GM10266 (cell line): ENCODE measurements around the gene BCL2L15.

Experiments used
- DNase-seq: peaks from one replicate; pipeline ENCODE4 v3.0.0; 2012; ENCODE audit errors: extremely low spot score
- TF ChIP-seq, protein P1 (sequence below): IDR thresholded peaks from 2 replicates; pipeline ENCODE4 v1.5.1; 2012; ENCODE audit warnings: mild to moderate bottlenecking, low read depth; ENCODE audit not compliant: control insufficient read depth, insufficient read depth; ENCODE audit errors: missing control alignments

Gene BCL2L15

DNA sequence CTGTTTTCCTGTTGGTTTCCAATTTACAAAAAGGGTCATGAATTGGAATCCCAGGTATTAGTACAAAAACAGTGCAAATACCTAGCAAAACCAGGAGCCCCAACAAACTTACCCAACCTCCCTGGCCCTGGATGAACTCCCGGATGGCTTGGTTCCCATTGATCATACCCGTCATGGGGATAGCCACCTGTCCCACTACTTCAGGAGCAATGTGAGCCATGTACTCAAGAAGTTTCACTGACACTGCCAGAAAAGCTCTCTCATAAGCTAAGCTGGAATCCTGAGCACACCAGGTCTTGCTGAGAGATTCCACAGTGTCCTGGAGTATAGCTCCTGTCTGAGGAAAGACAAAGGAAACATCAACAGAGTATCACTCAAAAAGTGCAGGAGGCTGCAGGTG, 5.7 kb downstream of the BCL2L15 start:
- TF ChIP-seq, protein P1, sequence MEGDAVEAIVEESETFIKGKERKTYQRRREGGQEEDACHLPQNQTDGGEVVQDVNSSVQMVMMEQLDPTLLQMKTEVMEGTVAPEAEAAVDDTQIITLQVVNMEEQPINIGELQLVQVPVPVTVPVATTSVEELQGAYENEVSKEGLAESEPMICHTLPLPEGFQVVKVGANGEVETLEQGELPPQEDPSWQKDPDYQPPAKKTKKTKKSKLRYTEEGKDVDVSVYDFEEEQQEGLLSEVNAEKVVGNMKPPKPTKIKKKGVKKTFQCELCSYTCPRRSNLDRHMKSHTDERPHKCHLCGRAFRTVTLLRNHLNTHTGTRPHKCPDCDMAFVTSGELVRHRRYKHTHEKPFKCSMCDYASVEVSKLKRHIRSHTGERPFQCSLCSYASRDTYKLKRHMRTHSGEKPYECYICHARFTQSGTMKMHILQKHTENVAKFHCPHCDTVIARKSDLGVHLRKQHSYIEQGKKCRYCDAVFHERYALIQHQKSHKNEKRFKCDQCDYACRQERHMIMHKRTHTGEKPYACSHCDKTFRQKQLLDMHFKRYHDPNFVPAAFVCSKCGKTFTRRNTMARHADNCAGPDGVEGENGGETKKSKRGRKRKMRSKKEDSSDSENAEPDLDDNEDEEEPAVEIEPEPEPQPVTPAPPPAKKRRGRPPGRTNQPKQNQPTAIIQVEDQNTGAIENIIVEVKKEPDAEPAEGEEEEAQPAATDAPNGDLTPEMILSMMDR: no peak
- DNase-seq: no peak

DNA sequence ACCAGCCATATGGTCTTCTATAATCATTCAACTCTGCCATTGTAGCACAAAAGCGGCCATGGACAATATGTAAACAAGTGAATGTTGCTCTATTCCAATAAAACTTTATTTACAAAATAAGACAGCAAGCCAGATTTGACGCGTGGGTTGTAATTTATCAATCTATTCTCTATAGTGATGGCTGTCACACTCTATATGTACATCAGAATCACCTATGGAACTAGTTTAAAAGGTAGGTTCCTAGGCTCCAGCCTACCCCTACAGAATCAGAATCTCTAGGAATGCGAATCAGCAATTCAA, 7.7 kb downstream of the BCL2L15 start:
- TF ChIP-seq, protein P1: no peak
- no peak for DNase-seq

DNA sequence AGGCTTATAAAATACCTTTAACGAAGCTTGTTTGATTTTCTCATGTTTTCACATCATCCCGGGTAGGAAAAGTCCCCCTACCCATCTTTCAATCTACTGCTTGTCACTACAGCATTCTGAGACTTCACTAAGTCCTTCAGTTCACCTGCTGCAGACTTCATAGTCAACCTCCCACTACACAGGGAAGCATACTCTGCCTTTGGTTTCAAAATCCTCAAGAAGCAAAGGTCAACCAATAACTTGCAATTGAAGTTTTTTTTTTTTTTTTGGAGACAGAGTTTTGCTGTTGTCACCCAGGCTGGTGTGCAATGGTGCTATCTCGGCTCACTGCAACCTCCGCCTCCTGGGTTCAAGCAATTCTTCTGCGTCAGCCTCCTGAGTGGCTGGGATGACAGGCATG, 11.2 kb downstream of the BCL2L15 start:
- TF ChIP-seq, protein P1: no peak
- DNase-seq: no peak

DNA sequence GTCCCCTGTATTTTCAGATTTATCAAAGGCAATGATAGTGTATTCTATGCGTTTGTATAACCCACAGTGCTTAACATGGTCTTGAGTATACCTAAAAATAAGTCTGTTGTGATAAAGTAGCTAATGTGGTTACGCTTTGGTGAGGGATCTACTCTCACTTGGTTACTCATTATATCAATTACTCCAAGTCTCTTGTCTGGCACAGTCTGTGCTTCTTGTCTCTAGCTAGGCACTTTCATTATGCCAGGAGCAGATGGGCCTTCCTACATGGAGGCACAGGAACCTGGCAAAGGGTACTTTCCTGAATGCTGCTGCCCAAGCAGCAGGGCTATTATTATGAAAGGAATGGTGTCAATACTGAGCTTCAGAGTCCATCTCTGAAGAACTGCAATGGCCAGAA, 11.7 kb downstream of the BCL2L15 start:
- TF ChIP-seq, protein P1: no peak
- no peak for DNase-seq

DNA sequence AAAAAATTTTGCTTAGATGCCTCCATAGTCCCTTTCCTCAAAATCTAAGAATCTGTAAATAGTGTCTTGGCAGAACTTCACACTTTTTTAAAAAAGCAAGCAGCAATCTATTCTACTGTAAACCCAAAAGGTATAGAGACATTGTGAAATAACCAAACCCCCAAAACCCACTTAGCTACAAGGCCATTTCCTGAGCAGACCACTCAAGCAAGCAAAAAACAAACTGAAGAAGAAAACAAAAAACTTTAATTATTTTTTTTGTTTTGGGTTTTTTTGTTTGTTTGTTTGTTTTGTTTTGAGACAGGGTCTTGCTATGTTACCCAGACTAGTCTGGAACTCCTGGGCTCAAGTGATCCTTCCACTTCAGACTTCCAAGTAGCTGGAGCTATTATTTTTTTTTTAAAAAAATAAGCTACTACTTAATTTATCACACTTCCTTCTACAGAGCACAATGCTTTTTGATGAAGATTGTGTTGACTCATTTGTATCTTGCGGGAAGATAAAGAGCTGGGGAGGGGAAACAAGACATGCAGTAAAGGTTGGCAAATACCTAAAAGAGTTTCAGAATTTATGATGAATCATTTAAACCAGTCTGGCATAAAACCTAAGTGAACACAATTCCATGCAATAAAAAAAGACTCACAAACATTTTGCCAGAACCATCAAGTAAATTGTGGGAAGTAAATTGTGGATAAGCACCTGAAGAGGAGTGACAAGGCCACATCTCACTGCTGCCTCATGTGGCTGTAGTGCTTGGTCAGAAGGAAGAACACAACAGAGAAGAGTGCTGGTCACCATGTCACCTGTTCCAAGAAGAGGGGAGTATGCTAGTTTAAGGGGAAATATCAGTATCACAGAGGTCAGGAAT, 13.1 kb downstream of the BCL2L15 start:
- TF ChIP-seq, protein P1: peak; percentile 58
- DNase-seq: peak; percentile 15

DNA sequence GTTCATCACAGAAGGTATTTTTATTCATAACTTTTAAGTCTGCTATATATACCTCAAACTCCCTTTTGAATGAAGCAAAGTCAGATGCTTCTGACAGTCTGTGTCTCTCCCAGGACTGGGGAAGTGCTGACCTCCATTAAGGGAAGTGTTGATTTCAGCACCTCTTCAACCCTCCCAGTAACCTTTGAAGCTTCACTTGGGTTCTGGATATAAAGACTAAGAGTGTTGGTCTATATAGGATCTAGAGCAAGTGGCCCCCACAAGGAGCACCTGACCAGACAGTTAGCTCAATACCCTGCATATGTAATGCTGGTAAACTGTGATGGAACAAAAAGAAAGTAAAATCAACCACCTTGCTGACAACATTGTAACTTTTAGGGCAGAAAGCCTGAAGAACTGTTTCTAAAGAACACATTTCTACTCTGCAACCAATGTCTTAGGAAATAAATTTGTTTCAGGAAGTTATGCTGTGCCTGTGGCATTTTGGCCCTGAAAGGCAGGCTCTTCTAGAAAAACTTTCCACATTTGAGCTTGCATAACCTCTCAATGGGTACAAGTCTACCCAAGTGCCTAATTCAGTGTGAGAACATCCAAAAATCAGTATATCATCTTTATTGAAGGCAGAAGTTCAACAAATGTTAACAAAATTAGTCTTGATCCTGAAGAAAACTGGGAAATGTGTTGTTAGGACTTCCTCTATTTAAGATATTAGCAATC, 15.0 kb downstream of the BCL2L15 start:
- DNase-seq: no peak
- TF ChIP-seq, protein P1: no peak

DNA sequence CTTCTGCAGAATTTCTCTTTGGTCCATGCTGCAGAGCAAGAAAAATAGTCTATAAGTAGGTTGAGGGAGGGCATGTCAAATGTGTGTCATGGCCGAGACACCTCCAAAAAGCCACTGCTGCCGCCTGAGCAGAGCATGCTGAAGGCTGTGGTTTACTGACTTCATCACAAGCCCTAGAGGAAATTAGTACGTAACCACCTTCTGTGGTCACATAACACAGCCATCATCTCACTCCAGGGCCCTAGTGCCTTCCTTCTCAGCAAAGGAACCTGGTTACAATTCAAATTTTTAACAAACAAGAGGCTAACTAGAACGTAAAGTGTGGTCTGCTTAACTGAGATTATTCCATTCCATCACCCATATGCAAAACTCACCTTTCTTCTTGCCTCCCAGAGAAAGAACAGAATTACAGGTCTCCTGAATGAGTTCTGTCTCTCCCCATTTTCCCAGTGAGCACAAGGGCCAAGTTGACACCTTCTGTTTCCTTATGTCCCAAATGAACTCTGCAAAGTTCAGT, 15.7 kb downstream of the BCL2L15 start, which contains the start of gene PTPN22:
TSS of gene PTPN22 (minus strand) at position 116 of the 517 bp plus-strand sequence.
- peak; percentile 59 for DNase-seq

More for the DNA sequence above, 15.7 kb downstream of the BCL2L15 start, which contains the start of gene PTPN22:
- TF ChIP-seq, protein P1: no peak
